Measurements from ENCODE around the gene COPZ1.
"Not testable (repeated sequence)": the region's sequence is repeated elsewhere in the genome, so short reads cannot be mapped to it uniquely, and the experiment has no call there.

The COPZ1 gene

DNA sequence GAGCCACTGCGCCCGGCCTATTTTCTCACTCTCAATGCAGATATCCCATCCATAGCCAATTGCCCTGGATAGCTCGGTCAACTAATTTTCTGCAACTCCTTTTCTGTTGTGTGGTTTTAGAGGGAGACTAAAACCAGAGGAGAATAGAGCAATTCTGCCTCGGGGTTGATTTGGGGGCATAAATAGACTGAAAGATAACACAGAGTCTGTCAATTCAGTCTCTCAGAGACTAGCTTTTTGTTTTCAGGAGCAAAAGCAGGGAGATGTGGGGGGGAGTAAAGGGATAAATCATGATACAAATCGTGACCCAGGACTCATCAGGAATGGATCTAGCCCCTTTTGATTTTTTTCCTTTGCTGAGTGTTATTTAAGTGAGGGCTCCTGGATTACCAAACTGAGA lies 6.5 kb downstream of the COPZ1 start:
- DNase-seq (ENCODE audit: low read depth in 2 of 2) = no peak

DNA sequence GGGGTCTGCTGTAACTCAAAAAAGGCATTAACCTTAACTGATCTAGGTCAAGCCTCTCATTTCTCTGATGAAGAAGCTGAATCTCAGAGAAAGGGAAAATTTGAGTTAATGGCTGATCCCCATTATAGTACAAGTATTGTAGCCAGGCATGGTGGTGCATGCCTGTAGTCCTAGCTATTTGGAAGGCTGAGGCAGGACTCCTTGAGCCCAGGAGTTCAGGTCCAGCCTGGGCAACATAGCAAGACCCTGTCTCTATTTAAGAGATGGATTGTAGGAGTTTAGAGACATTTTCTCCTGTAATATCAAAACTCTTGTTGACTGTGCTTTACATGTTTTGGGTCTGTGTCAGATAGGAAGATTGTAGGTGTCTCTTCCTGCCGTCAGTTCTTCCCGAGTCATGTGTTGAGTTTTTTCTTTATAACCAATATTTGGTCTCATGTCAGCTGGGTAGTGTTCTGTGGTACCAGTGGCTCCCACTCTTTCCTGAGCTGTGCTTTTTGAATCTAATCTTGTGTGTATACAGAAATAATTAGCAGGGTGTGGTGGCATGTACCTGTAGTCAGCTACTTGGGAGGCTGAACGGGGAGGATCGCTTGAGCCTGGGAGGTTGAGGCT lies 8.6 kb downstream of the COPZ1 start:
- no peak for DNase-seq (ENCODE audit: low read depth in 2 of 2)

DNA sequence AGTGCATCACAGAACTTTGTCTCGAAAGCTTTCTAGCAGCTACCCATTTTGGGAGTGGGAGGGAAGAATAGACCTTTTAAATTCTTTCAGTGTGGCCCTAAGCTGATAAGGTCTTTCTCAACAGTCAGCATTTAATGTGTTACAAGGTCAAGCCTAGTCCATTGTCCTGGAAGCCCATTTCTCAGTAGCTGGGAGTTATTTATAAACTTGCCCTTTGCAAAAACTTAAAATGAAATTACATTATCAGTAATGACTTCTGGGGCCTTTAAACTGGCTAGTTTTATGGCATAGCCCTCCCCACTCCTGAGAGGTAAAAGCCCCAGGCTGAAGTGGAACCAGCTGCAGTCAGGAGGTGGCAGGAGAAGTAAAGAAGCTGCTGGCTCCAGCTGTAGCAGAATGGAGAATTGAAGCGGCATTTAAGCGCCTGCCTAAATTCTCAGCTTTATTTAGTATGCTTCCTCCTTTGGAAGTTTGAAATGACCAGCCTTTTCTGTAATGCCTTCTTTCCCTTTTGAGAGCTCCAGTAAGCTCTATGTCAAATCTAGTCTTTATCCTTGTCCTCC lies 12.4 kb downstream of the COPZ1 start:
- no peak for DNase-seq (ENCODE audit: low read depth in 2 of 2)

DNA sequence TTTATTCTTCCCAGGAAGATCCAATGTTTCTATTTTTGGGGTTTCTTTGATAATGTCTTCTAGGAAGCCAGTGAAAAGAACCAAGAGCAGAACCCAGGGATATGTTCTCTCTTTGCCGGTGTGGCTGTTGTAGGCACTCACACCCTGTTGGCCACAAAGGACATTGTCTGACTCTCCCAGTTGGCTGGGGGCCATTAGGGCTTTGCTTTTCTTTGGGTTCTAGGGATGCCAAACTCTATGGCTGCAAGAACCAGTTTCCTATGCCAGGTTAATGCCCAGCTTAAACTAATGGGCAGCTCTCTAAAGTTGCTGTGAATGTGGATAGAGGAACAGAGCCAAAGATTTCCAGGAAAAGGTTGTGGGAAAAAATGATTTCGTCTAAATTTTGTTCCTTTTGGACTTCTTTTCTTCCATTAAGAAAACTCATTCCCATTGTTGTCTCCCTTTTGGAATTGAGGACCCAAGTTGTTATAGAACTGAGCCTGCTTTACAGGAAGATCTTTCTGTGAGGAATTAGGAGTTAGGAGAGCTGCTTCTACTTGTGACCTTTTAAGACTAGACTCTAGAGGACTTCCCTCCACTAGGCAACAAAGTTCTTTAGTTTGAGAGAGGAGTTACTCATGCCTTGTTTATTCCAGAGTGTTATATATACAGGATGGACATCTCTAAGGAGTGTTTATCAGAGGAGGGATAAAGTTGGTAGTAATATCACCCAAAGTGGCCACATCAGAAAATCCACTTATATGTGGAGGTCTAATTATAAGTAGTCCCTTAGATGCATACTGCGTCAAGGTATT lies 13.1 kb downstream of the COPZ1 start:
- DNase-seq (ENCODE audit: low read depth in 2 of 2) = no peak

DNA sequence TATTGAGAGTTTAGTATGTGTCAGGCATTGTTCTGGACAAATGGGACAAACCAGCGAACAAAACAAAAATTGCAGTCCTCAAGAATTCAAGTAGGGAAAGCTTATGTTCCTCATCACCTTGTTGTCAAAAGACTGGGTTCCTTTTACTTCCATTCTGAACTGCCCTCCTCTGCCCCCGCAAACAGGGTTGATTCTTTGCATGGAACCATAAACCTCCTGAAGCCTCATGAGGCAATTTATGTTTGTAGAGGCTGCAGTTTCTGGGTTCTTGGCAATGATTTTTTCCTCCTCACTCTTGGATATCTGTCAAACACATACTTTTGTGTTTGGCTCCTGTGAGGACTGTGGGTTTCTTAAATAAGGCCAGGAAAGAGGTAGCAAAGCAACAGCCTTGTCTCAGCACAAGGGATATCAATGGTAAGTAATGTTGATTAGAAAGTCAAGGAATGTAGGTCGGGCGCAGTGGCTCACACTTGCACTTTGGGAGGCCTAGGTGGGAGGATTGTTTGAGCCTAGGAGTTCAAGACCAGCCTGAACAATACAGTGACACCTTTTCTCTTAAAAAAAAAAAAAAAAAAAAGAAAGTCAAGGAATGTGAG lies 13.9 kb downstream of the COPZ1 start:
- DNase-seq (ENCODE audit: low read depth in 2 of 2) = peak in 1 of 2 experiments; percentile 50

DNA sequence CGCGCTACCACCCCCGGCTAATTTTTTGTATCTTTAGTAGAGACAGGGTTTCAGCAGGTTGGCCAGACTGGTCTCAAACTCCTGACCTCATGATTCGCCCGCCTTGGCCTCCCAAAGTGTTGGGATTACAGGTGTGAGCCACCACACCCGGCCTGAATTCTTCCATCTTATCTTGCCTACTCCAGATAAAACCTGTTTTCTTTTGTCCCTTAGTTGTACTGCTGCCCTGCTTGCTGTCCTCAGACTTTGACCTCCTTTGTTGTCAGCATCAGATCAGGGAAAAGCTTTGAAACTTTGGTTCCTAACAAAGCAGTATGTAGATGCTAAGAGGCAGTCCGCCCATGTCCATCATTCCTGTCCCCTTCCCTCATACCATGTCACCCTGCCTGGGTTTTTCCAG lies 15.9 kb downstream of the COPZ1 start:
- DNase-seq (ENCODE audit: low read depth in 2 of 2) = no peak

DNA sequence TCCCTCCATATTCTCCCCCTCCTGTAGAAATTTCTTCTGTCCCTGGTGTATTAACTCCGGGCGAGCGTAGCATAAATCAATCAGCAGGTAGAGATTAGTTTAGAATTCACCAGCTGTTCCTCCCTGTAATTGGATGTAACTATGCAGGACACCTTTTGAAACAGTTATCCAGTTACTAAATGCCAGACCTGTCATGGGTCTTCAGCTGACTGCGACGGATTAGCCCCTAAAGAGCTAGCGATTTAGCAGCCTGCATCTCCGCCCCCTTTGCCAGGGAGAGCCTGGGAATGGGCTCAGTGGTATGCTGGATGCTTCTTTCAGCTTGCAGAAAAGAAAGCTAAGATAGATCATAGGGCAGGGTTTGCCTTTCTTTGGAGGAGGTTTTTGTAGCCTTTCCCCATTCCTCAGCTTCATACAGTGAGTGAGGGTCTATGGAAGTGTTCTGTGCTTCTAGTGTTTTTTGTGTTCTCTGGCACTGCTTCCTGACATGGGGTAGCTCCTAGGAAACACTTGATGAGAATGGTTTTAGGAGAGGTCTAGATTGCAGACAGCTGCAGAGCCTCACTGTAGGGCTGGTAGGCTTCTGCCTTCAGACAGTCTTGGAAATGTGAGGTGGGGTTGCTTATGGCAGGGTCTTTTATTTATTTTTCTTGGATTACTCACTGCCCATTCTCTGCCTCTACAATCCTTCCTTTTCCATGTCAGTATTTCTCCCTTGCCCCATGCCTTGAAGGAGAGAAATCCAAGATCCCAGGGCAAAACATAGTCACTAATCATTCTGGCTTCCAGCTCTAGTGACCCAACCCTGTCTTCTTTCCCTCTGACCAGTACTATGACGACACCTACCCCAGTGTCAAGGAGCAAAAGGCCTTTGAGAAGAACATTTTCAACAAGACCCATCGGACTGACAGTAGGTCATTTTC lies 16.7 kb downstream of the COPZ1 start:
- DNase-seq (ENCODE audit: low read depth in 2 of 2) = no peak

DNA sequence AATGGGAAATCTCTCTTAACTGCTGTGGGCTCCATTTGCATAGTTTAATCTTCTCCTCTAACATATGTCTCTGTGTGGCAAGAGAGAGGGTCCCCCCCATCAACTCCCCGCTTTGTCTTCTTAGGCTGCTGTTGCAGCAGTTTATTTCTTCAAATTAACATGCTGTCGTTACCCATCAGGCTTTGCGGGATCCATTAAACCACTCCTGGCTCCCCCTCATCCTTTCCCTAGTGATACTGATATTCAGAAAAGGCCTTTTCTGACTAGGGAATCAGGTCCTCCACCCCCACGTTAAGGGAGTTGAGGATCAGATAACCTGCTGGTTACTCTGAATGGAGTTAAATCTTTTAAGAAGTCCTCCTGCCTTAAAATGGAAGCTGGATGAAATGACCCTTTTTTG lies 24.1 kb downstream of the COPZ1 start:
- no peak for DNase-seq (ENCODE audit: low read depth in 2 of 2)

DNA sequence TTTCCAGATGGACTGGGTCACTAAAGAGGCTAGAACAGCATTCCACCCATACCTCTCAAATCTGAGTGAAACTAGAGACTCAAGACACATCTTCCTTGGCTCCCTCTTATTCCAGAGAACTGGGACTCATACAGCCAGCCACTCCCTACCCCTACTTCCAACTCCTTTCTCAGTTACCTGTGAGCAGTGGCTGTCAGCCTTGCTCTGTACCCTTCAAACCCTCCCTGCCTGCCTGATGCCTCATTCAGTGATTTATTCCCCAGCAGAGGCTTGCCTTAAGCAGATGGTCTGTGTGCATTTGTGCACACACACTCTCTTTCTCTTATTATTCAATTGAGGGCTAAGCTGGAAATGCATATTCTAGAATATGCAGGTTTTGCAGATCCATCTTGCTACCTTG lies 24.7 kb downstream of the COPZ1 start:
- no peak for DNase-seq (ENCODE audit: low read depth in 2 of 2)

DNA sequence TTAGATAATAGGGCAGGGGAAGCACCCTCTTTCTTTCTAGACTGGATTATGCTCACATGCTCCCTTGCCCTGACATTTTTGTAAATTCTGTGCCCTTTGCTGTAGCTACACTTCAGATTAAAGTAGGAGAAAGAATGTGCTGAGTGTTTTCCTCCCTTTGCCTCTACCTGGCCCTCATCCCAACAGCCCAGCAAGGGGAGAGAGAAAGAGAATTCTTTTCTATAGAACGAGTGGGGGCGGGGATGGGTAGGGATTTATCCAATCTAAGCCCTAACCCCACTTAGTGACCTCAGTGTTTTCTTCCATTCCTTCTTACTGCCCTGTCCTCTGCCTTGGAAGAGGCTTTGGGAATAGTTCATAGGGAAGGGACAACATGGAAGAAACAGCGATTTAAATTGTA lies 25.8 kb downstream of the COPZ1 start:
- no peak for DNase-seq (ENCODE audit: low read depth in 2 of 2)

DNA sequence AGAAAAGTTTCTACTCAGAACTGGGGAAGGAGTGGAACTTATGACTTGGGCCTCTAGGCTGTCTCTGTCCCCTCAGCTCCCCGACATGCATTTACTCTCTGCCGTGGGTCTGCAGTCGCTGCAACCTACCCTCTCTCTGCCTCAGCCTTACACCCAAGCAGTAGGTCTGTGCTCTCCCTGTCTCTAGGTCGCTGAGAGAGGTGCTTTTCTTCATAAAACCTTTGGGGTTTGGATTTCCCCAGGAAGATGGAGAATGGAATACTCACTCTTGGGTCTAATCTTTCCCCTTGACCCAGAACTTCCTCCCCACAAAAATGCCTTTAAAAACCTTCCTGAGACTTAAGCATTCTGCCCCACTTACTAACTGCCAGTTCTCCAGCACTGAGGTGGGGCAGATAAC lies 26.4 kb downstream of the COPZ1 start:
- no peak for DNase-seq (ENCODE audit: low read depth in 2 of 2)

DNA sequence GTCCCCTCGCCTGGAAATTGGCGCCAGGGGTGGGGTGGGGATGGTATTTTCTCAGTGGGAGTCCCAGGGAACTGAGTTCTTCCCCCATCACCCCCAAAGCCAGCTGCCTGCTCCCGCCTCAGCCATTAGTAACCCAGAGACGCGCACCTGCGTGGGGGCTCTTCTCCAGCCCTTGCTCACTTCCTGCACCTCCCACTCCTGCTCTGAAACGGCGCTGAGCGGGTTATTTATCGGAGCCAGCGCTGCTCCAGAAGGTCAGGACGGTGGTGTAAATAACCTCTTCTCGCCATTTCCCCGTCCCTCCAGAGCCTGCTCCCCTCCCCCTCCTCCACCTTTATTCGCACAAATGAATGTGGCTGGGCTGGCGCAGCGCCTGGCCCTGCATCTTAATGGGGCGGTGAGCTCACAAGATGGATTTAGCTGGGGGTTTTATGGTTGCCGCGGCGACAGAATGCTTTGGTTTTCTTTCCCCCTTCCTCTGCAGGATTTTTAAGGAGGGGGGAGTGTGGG lies 27.1 kb downstream of the COPZ1 start:
- DNase-seq (ENCODE audit: low read depth in 2 of 2) = peak in 1 of 2 experiments; percentile 56

DNA sequence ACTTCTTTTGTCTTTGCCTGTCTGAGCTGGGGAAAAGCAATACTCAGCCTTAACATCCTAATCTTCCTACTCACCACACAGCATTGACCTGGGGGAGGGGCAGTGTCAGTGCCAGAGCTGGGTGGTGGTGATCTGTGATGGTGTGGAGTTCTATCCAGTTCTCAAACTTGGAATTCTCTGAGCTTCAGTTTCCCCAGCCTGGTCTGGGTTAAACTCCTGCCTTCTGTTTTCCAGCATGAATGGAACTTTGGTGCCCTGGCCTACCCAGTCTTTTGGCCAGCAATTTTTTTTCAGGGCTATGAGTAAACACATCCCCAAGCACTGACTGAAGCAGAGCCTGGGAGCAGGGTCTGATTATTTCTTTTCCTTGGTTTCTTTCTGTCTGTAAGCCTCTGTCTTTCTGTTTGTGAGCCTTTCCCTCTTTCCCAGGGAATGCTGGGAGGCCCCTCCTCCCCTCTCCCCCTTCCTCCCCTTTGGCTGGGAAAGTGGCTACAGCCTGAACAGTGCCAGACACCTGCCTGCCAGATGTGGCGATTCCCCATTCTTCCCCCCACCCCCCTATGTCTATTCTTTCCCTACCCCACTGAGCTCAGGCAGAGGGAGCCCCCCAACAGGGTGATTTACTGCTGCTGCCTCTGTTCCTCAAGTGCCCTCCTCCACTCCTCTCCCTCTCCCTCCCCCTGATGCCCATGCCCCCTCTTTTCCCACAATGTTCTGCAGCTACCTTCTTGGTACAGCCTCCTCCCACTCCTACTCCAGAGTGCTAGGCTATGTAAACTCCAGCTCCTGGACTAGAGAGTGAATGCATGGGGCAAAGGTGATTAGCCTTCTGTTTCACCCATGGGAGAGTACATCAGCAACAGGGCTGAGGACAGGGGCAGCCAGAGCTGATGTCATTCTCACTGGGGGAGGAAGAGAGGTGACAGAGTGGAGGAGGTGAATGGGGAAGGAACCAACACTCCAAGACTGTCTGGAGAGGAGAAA lies 28.3 kb downstream of the COPZ1 start:
- DNase-seq (ENCODE audit: low read depth in 2 of 2) = peak; percentile 65 to 68

DNA sequence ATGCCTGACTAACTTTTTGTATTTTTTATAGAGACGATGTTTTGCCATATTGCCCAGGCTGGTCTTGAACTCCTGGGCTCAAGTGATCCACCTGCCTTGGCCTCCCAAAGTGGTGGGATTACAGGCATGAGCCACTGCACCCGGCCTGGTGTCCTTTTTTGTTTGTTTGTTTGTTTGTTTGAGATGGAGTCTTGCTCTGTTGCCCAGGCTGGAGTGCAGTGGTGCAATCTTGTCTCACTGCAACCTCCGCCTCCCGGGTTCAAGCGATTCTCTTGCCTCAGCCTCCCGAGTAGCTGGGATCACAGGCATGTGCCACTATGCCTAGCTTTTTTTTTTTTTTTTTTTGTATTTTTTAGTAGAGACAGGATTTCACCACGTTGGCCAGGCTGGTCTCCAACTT lies 29.3 kb downstream of the COPZ1 start:
- DNase-seq (ENCODE audit: low read depth in 2 of 2) = not testable (repeated sequence)

DNA sequence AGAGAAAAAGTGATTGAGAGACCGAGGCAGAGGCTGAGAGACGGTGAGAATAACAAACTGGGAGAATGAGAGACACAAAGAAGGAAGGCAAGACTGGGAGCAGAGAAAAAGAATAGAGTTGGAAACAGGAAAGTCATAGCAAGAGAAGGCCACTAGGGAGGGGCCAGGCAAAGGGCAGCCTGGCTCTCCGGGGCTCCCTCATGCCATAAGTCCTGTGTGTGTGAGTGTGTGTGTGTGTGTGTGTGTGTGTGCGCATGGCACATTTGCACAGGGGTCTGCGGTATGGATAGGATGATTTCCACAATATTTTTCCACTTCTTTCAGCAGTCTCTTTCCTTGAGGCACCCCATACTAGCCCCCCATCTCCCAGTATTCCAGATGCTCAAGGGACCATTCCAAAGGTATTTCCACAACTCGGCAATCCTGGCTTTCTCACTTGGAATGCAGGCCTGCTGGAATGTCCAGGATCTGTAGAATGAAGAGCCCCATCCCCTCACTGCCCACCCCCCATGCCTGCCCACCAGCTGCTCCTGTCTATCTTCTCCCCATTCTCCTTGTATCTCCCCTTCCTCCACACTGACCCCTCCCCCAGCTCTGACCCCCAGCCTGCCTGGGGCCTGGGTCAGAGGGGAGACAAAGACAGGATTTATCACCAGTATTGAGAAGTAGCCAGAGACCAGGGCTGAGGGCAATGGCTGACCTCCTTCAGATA lies 30.3 kb downstream of the COPZ1 start:
- no peak for DNase-seq (ENCODE audit: low read depth in 2 of 2)

DNA sequence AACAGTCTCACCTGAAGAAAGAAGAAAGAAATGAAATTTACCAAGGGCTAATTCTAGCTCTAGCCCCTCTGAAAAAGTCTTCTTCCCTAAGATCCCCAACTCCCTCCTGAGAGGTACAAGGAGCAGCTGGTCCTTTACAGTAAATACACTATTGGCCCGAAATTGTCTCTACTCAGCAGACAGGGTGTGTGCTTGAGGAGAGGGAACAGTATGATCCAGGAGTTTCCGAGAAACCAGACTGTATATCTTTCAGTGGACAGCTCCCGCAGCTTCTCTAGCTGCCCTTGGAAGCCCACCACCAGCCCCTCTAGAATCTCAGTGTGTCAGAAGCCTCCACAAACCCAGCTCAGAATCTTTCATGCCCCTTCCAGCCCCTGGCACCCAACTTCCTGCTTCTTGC lies 31.3 kb downstream of the COPZ1 start:
- DNase-seq (ENCODE audit: low read depth in 2 of 2) = no peak

DNA sequence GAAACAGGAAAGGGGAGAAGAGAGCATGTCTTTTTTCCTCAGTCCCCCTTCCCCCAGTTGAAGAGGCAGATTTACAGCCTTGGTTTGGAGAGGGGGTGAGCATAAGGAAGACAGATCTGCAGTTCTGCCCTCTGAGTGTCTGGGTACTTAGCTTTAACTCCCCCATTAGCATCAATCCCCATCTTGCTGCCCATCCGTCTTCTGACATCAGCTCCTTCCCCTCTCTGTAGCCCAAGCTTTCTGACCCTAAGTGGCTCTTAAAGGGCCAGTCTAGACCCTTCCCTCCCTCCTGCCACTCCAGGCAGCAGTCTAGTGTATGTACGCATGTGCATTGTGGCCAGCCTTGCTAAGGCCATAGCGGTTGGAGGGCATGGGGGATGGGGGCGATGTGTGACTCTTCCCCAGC lies 32.0 kb downstream of the COPZ1 start:
- DNase-seq (ENCODE audit: low read depth in 2 of 2) = no peak

DNA sequence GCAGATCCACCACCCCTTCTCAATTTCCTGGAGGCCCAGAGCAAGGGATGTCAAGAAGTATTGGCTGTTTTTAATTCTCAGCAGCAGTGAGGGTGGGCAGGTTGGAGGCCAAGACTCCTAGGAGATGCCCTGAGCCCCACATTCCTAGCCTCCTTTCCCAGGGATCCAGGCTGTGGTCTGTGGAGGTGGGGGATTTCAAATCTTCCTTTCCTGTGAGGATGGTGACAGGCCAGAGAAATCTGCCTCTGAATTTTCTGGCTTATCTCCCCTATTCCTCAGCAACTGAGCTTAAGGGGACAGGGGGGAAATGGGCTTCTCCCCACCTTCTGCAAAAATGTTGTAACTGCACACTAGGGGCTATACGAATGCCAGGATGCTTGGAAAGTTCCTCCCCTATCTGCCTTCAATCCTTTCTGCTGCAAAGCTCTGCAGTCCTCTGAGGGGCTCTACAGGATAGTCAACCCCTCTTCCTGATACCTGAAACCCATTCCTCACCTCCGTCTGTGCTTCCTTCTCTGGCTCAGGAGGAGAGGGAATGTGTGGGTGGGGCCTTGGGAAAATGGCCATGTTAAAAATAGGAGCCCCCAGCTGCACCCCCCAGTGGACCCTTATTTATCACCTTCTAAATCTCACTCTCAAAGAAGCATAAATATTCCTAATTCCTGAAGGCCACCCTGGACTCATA lies 32.7 kb downstream of the COPZ1 start:
- DNase-seq (ENCODE audit: low read depth in 2 of 2) = no peak

Measured in fibroblast of skin of left biceps (primary cell).